AG04450 (cell line): ENCODE measurements around the gene C16orf46. TPM values are rescaled to one million over a fixed set of nuclear protein-coding genes. Genes with fewer than 3 reads are reported as not detected.
A peak's percentile ranks its signal among the peaks of the same experiment; 100 is the strongest.

Source experiments
- CTCF ChIA-PET: fragments of 300-600, 350-600 bp; formaldehyde crosslinking; extraction: SDS; loops from one replicate; lab custom pipeline; 2022; ENCODE audit warnings: antibody characterized with exemption, inconsistent platforms; lab: Charles Lee
- POLR2A ChIA-PET: fragments of 350-600 bp; formaldehyde crosslinking; extraction: SDS; loops from one replicate; lab custom pipeline; 2021; ENCODE audit warnings: antibody characterized with exemption, inconsistent platforms; lab: Yijun Ruan, JAX
- DNase-seq: peaks from one replicate; pipeline ENCODE4 v3.0.0-alpha.2; 2011; ENCODE audit warnings: low read depth, low spot score
- H3K27ac ChIP-seq: one replicate; pipeline ENCODE4 v1.5.1; 2012; ENCODE audit warnings: low read depth, low read length, control low read depth
- H3K27me3 ChIP-seq: one replicate; pipeline ENCODE4 v1.6.0; 2012; ENCODE audit warnings: low read length; ENCODE audit not compliant: control insufficient read depth, insufficient read depth
- H3K4me3 ChIP-seq: 2 replicates; pipeline ENCODE4 v1.5.1; 2011; ENCODE audit warnings: mild to moderate bottlenecking, low read depth, low read length, control low read depth
- H3K9me3 ChIP-seq: 2 replicates; pipeline ENCODE4 v1.5.1; 2012; ENCODE audit warnings: low read length; ENCODE audit not compliant: control insufficient read depth, insufficient read depth
- CTCF ChIP-seq: IDR thresholded peaks from 2 replicates; pipeline ENCODE4 v1.5.1; 2011; ENCODE audit warnings: low read depth, low read length, control low read depth, inconsistent platforms
- polyA minus RNA-seq: library from RNA; depleted of rRNA, polyadenylated mRNA; stranded (reverse); fragments of >200 nt; gene quantifications from 2 replicates; pipeline ENCODE4 v1.2.3, GENCODE V29; 2011; rRNA and poly(A)+ RNA removed
- polyA plus RNA-seq: library from polyadenylated mRNA; depleted of rRNA; stranded (reverse); fragments of >200 nt; gene quantifications from 2 replicates; pipeline ENCODE4 v1.2.3, GENCODE V29; 2011; rRNA removed

The C16orf46 gene
- polyA plus RNA-seq (0.31 and 0.33 TPM in 2 replicates), polyA minus RNA-seq (0.43 TPM in 1 of 2 replicates, not detected in the other)

GRCh38 chr16:81077076-81077940 lies at the start of gene C16orf46:
C16orf46 (minus strand) TSS chr16:81077238; CDS start chr16:81063955, 13,283 bp downstream.
- POLR2A ChIA-PET, result interaction anchor here (0.6 to 1.9 kb wide), 4 partner anchors 10 to 237 kb away, joined by 3 to 6 read pairs (median 4); partner anchors contain the start of genes CENPN, CMC2 and GAN
- Histone ChIP-seq H3K9me3 (no peaks in the 10 kb centered on the region; the same call in 1 of the 2 replicates), H3K27ac (peak within 1 kb of the TSS; percentile 96), H3K27me3 (no peaks in the 10 kb centered on the region), H3K4me3 (peak within 1 kb of the TSS; percentile 93)
- TF ChIP-seq CTCF, result no peak
- CTCF ChIA-PET, result interaction anchor here (1.4 to 2.4 kb wide), 3 partner anchors 42 to 128 kb away, joined by 3 to 16 read pairs (median 4); partner anchors contain the start of gene ATMIN
- DNase-seq, result peak; percentile 84

GRCh38 chr16:81123092-81123852 lies 46.2 kb upstream of the C16orf46 start:
- TF ChIP-seq CTCF, result no peak
- Histone ChIP-seq H3K9me3 (no peaks in the 10 kb centered on the region), H3K27ac (no peak overlapping the region), H3K4me3 (no peak overlapping the region), H3K27me3 (no peaks in the 10 kb centered on the region)
- DNase-seq, result no peak
- ChIA-PET CTCF (no interaction called here), POLR2A (no interaction called here)

- Histone ChIP-seq H3K27me3 (no peaks in the 10 kb centered on the region), H3K9me3 (no peaks in the 10 kb centered on the region), H3K4me3 (no peak overlapping the region), H3K27ac (no peak overlapping the region)
- DNase-seq, result no peak
- ChIA-PET CTCF (no interaction called here), POLR2A (no interaction called here)
- TF ChIP-seq CTCF, result no peak
Observed at GRCh38 chr16:81121474-81121990, 44.5 kb upstream of the C16orf46 start.

GRCh38 chr16:81117436-81117835 lies 40.4 kb upstream of the C16orf46 start:
- DNase-seq, result no peak
- Histone ChIP-seq H3K9me3 (no peaks in the 10 kb centered on the region), H3K27ac (no peak overlapping the region), H3K27me3 (peaks cover 5% of the 10 kb centered on the region), H3K4me3 (no peak overlapping the region)
- ChIA-PET CTCF (interaction anchor here (1.1 kb wide), 1 partner anchor 88 kb away, joined by 3 read pairs; no protein-coding TSS in a partner anchor), POLR2A (no interaction called here)
- no peak for TF ChIP-seq CTCF
